ENCODE results near the gene LHFPL2. TPM values are rescaled to one million over a fixed set of nuclear protein-coding genes. Genes with fewer than 3 reads are reported as not detected.
"Not testable (repeated sequence)": the region's sequence is repeated elsewhere in the genome, so short reads cannot be mapped to it uniquely, and the experiment has no call there.

LHFPL2 gene
- total RNA-seq, 1 experiment from 2014 or later, result 49.7 TPM

GRCh38 chr5:78624011-78624541 is 24.5 kb downstream of the LHFPL2 start:
- Histone ChIP-seq H3K4me3 (ENCODE audit: low read depth, low read length) (no peak overlapping the region), H3K4me1 (peaks cover 35% of the 10 kb centered on the region), H3K36me3 (ENCODE audit: control insufficient read depth, insufficient read depth, low read length) (no peaks in the 10 kb centered on the region; the same call in 1 of the 2 replicates), H3K9me3 (no peaks in the 10 kb centered on the region), H3K27me3 (replicated peaks; ENCODE audit: control insufficient read depth, insufficient read depth, low read length) (no peaks in the 10 kb centered on the region)
- Mint-ChIP-seq H3K4me1 (ENCODE audit: low read depth, unreplicated experiment) (peaks cover 49% of the 10 kb centered on the region), H3K27me3 (ENCODE audit: insufficient read depth, unreplicated experiment) (no peaks in the 10 kb centered on the region), H3K9me3 (ENCODE audit: unreplicated experiment) (no peaks in the 10 kb centered on the region), H3K4me3 (ENCODE audit: unreplicated experiment) (no peak overlapping the region), H3K36me3 (ENCODE audit: insufficient read depth, unreplicated experiment) (peaks cover 46% of the 10 kb centered on the region), H3K27ac (ENCODE audit: unreplicated experiment) (no peak overlapping the region)
- no peak for DNase-seq
- BruUV-seq (replicated peaks), result no TSS peak
- intact Hi-C loops (cut with micrococcal nuclease; ENCODE audit: unreplicated experiment), result no loop called here
- no peak for TF ChIP-seq CTCF (IDR thresholded peaks at IDR 0.05; ENCODE audit: insufficient read depth in 1 of 2, low read depth in 1 of 2, low read length in 1 of 2, severe bottlenecking in 1 of 2, unreplicated experiment in 1 of 2)
- ChIA-PET CTCF (no interaction called here), POLR2A (no interaction called here)

DNA sequence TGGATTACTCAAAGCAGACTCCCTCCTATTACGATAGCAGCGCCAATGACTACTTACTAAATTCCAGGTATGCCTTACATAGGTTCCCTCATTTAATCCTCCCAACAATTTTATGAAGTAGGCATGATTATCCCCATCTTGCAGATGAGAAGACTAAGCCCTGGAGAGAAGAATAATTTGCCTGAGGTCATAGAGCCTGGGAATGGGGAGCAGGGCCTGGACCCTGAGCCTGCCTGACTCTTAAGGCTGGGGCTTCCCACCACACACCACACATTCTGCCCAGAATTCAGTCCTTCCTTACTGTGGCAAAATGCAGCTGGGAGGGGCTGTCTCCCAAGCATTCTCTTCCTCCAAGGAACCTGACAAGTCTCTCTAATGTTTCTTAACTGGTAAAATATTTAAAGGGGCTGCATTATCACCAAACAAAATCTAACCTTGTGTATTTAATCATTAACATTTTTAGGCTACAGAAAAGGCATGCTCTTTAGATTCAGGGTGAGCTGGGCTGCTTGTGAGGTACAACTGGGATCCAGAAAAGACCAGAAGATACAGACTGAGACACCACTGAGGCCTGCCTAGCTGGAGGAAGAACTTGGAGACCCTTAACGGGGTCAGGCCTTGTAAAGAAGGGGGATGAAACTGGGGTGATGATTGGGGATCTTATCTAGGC is 26.1 kb downstream of the LHFPL2 start:
- intact Hi-C loops (cut with micrococcal nuclease; ENCODE audit: unreplicated experiment), result no loop called here
- BruUV-seq (replicated peaks), result no TSS peak
- no peaks in the 10 kb centered on the region for H3K9me3 ChIP-seq
- DNase-seq, result no peak
- H3K4me1 ChIP-seq, result peaks cover 26% of the 10 kb centered on the region; the same call in 1 of the 2 replicates
- Mint-ChIP-seq H3K9me3 (ENCODE audit: unreplicated experiment) (no peaks in the 10 kb centered on the region), H3K36me3 (ENCODE audit: insufficient read depth, unreplicated experiment) (peaks cover 59% of the 10 kb centered on the region), H3K4me3 (ENCODE audit: unreplicated experiment) (no peak overlapping the region), H3K4me1 (ENCODE audit: low read depth, unreplicated experiment) (peaks cover 34% of the 10 kb centered on the region), H3K27me3 (ENCODE audit: insufficient read depth, unreplicated experiment) (no peaks in the 10 kb centered on the region), H3K27ac (ENCODE audit: unreplicated experiment) (no peak overlapping the region)
- TF ChIP-seq CTCF (IDR thresholded peaks at IDR 0.05; ENCODE audit: insufficient read depth in 1 of 2, low read depth in 1 of 2, low read length in 1 of 2, severe bottlenecking in 1 of 2, unreplicated experiment in 1 of 2), result no peak
- ChIA-PET CTCF (no interaction called here), POLR2A (no interaction called here)
- no peaks in the 10 kb centered on the region for H3K27me3 ChIP-seq (replicated peaks; ENCODE audit: control insufficient read depth, insufficient read depth, low read length)
- no peak overlapping the region for H3K4me3 ChIP-seq (ENCODE audit: low read depth, low read length)
- H3K36me3 ChIP-seq (ENCODE audit: control insufficient read depth, insufficient read depth, low read length), result no peaks in the 10 kb centered on the region

DNA sequence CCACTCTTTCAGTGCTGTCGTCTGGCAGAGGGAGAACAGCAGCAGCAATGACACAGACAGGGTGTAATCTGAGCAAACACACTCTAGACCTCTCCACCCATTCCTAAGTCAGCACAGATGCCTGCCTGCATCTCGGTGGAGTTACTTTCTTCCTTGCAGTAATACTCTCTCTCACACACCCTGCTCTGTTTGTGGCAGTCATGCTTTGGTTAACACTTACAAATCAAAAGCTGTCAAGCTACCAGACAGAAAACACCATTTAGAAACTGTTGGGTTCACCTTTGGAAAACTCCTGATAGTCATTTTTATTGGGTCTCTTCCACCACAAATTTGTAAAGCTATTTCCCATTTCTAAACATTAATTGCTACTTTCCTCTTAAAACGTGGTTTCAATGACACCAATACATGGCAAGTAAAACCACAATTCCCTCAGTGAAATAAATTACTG is 27.3 kb downstream of the LHFPL2 start:
- ChIA-PET CTCF (interaction anchor here (0.6 kb wide), 1 partner anchor 255 kb away, joined by 3 read pairs; no protein-coding TSS in a partner anchor), POLR2A (no interaction called here)
- no peaks in the 10 kb centered on the region for H3K27me3 Mint-ChIP-seq (ENCODE audit: insufficient read depth, unreplicated experiment)
- no peak overlapping the region for H3K4me3 Mint-ChIP-seq (ENCODE audit: unreplicated experiment)
- TF ChIP-seq CTCF (IDR thresholded peaks at IDR 0.05; ENCODE audit: insufficient read depth in 1 of 2, low read depth in 1 of 2, low read length in 1 of 2, severe bottlenecking in 1 of 2, unreplicated experiment in 1 of 2), result no peak
- H3K9me3 Mint-ChIP-seq (ENCODE audit: unreplicated experiment), result no peaks in the 10 kb centered on the region
- Histone ChIP-seq H3K9me3 (no peaks in the 10 kb centered on the region), H3K36me3 (ENCODE audit: control insufficient read depth, insufficient read depth, low read length) (no peaks in the 10 kb centered on the region), H3K4me1 (peaks cover 26% of the 10 kb centered on the region; the same call in 1 of the 2 replicates), H3K27me3 (replicated peaks; ENCODE audit: control insufficient read depth, insufficient read depth, low read length) (no peaks in the 10 kb centered on the region), H3K4me3 (ENCODE audit: low read depth, low read length) (no peak overlapping the region)
- H3K36me3 Mint-ChIP-seq (ENCODE audit: insufficient read depth, unreplicated experiment), result peaks cover 64% of the 10 kb centered on the region
- BruUV-seq (replicated peaks), result no TSS peak
- DNase-seq, result no peak
- H3K27ac Mint-ChIP-seq (ENCODE audit: unreplicated experiment), result peak overlapping the region; percentile 12
- H3K4me1 Mint-ChIP-seq (ENCODE audit: low read depth, unreplicated experiment), result peaks cover 33% of the 10 kb centered on the region
- intact Hi-C loops (cut with micrococcal nuclease; ENCODE audit: unreplicated experiment), result no loop called here

DNA sequence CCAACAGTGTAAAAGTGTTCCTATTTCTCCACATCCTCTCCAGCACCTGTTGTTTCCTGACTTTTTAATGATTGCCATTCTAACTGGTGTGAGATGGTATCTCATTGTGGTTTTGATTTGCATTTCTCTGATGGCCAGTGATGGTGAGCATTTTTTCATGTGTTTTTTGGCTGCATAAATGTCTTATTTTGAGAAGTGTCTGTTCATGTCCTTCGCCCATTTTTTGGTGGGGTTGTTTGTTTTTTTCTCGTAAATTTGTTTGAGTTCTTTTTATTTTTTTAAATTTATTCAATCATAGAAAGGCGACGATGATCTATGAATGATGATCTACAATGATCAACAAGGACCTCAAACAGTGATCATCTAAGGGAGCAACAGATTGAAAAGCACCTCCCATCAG is 28.5 kb downstream of the LHFPL2 start:
- BruUV-seq (replicated peaks); H3K27me3 Mint-ChIP-seq (ENCODE audit: insufficient read depth, unreplicated experiment); intact Hi-C loops (cut with micrococcal nuclease; ENCODE audit: unreplicated experiment); DNase-seq; H3K4me3 Mint-ChIP-seq (ENCODE audit: unreplicated experiment); H3K27ac Mint-ChIP-seq (ENCODE audit: unreplicated experiment); H3K4me3 ChIP-seq (ENCODE audit: low read depth, low read length); H3K36me3 ChIP-seq (ENCODE audit: control insufficient read depth, insufficient read depth, low read length); CTCF ChIA-PET; H3K27me3 ChIP-seq (replicated peaks; ENCODE audit: control insufficient read depth, insufficient read depth, low read length); H3K9me3 Mint-ChIP-seq (ENCODE audit: unreplicated experiment); POLR2A ChIA-PET; H3K9me3 ChIP-seq: not testable (repeated sequence)
- Mint-ChIP-seq H3K4me1 (ENCODE audit: low read depth, unreplicated experiment) (peaks cover 34% of the 10 kb centered on the region), H3K36me3 (ENCODE audit: insufficient read depth, unreplicated experiment) (peaks cover 60% of the 10 kb centered on the region)
- H3K4me1 ChIP-seq, result peaks cover 17% of the 10 kb centered on the region; the same call in 1 of the 2 replicates

Measured in Caco-2 (cell line).